Measurements from ENCODE around the gene HIPK4. TPM values are rescaled to one million over a fixed set of nuclear protein-coding genes. Genes with fewer than 3 reads are reported as not detected.

The HIPK4 gene, protein sequence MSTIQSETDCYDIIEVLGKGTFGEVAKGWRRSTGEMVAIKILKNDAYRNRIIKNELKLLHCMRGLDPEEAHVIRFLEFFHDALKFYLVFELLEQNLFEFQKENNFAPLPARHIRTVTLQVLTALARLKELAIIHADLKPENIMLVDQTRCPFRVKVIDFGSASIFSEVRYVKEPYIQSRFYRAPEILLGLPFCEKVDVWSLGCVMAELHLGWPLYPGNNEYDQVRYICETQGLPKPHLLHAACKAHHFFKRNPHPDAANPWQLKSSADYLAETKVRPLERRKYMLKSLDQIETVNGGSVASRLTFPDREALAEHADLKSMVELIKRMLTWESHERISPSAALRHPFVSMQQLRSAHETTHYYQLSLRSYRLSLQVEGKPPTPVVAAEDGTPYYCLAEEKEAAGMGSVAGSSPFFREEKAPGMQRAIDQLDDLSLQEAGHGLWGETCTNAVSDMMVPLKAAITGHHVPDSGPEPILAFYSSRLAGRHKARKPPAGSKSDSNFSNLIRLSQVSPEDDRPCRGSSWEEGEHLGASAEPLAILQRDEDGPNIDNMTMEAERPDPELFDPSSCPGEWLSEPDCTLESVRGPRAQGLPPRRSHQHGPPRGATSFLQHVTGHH
- total RNA-seq (ENCODE audit: low replicate concordance), result under 0.01 and 0.08 TPM in 2 replicates

DNA sequence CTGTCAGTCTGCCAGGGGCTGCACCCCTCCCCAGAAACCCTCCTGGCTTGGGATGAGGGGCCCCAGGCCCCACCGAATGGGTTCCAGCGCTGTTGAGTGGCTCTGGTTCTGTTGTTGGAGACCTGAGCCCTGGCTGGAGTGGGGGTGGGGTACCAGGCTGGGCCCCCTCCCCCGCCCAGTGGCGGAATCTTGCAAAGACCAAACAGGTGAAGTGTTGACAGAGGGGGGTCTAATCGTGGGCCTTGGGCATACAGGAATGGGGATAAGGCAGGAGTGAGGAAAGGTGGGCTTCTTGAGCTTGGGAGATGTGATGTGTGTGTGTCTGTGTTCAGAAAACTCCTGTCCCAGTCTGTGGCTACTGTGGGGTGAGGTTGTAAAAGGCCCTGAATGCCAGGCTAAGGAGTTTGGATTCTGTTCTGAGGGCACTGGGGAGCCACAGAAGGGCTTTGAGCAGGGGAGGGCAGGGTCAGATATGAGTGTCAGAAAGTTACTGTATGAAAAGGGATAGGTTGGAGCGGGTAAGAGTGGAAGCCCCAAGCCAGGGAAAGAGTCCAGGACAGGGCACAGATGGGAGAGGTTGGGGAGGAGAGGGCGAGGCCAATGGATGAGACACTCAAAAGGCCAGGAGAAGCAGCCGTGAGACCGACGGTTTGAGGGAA, at the start of gene HIPK4:
Gene HIPK4, minus strand, starts transcription at position 98 of the 659 bp plus-strand sequence. CDS start 279 bp downstream, outside the sequence.

DNA sequence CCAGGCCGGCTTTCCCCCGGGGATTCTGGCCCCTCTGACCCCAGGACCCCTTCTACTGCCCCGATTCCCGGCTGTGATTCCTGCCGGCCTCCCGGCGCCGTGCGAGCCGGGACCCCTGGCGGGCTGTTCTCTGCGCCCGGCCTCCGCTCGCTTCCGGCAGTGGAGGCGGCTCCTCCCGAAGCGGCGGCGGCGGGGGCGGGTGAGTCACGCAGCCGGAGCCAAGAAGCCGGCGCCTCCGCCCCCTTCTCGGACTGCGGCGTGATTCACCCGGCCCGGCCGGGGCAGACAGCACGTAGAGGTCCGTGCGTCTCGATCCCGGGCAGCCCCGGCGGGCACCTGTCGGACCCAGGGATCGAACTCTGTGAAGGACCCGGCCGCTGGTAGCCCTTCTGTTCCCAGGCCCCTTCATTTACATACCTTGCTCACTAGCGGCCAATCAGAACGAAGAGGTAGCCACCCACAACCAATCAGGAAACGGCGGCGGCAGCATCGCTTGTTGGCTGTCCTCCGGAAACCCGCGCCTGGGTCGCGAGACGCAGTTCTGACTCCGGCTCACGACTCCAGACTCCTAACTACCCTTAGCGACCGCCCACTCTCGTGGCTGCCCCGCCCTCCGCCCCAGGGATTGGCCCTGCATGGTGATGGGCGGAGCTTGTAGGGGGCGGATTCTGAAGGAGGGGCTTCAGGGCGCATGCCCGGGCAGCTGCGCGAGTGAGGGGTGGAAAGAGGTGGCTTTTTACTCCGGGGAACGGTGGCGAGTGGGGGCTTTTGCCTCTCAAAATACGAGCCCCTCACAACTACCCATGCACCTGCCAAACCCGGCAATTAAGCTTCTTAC, 35.7 kb upstream of the HIPK4 start, which contains the start of gene SERTAD1:
Gene SERTAD1, minus strand, starts transcription at position 543 of the 838 bp plus-strand sequence. CDS start 2,446 bp downstream, outside the sequence.

GRCh38 chr19:40413291-40413845, 23.4 kb upstream of the HIPK4 start, which contains the start of gene PRX:
Gene PRX (minus strand): TSS chr19:40413378. CDS start chr19:40407932, 5,446 bp downstream.

GRCh38 chr19:40348125-40348913, 41.7 kb downstream of the HIPK4 start, which contains the start of the genes C19orf47 and PLD3:
Gene C19orf47 (minus strand): TSS chr19:40348397. CDS start chr19:40341857, 6,540 bp downstream.
Gene PLD3 (plus strand): TSS chr19:40348695. CDS start chr19:40366484, 17,789 bp downstream.

Other genes with a start within 250 kb of the HIPK4 start
- 4.0 and 7.1 TPM in 2 replicates for gene MAP3K10, start 198.8 kb downstream of the HIPK4 start, total RNA-seq (ENCODE audit: low replicate concordance)
- gene TTC9B, start 171.8 kb downstream of the HIPK4 start, total RNA-seq (ENCODE audit: low replicate concordance), result not detected in 2 replicates
- gene CCNP, start 163.5 kb downstream of the HIPK4 start, total RNA-seq (ENCODE audit: low replicate concordance), result 0.08 and 0.12 TPM in 2 replicates
- 58.4 and 64.4 TPM in 2 replicates for gene AKT2, start 104.8 kb downstream of the HIPK4 start, total RNA-seq (ENCODE audit: low replicate concordance)
- 4.6 and 6.9 TPM in 2 replicates for gene C19orf47, start 41.8 kb downstream of the HIPK4 start, total RNA-seq (ENCODE audit: low replicate concordance)
- 139 and 177 TPM in 2 replicates for gene PLD3, start 41.5 kb downstream of the HIPK4 start, total RNA-seq (ENCODE audit: low replicate concordance)
- 0.90 and 1.3 TPM in 2 replicates for gene PRX, start 23.2 kb upstream of the HIPK4 start, total RNA-seq (ENCODE audit: low replicate concordance)
- 13.0 and 21.5 TPM in 2 replicates for gene SERTAD1, start 35.8 kb upstream of the HIPK4 start, total RNA-seq (ENCODE audit: low replicate concordance)
- 11.2 and 21.9 TPM in 2 replicates for gene SERTAD3, start 54.2 kb upstream of the HIPK4 start, total RNA-seq (ENCODE audit: low replicate concordance)
- 146 and 191 TPM in 2 replicates for gene BLVRB, start 75.6 kb upstream of the HIPK4 start, total RNA-seq (ENCODE audit: low replicate concordance)
- gene SPTBN4, start 76.8 kb upstream of the HIPK4 start, total RNA-seq (ENCODE audit: low replicate concordance), result 1.2 and 7.8 TPM in 2 replicates
- 12.5 and 19.6 TPM in 2 replicates for gene SHKBP1, start 186.7 kb upstream of the HIPK4 start, total RNA-seq (ENCODE audit: low replicate concordance)
- 24.8 and 25.6 TPM in 2 replicates for gene LTBP4, start 211.2 kb upstream of the HIPK4 start, total RNA-seq (ENCODE audit: low replicate concordance)

All from smooth muscle cell of the coronary artery (primary cell).